SK-N-SH (cell line): ENCODE measurements around the gene FAM180B. TPM values are rescaled to one million over a fixed set of nuclear protein-coding genes. Genes with fewer than 3 reads are reported as not detected.

Source experiments
- CTCF ChIA-PET: fragments of 300-600, 350-600 bp; formaldehyde crosslinking; extraction: SDS; loops from one replicate; lab custom pipeline; 2021; lab: Yijun Ruan, JAX
- POLR2A ChIA-PET: fragments of 350-600 bp; sonication (Branson Sonifier 250); formaldehyde crosslinking; extraction: SDS; loops from one replicate; lab custom pipeline; 2020; ENCODE audit warnings: antibody characterized with exemption, inconsistent platforms; lab: Yijun Ruan, JAX
- DNase-seq: peaks from one replicate; pipeline ENCODE4 v3.0.0; 2012
- H2AFZ ChIP-seq: fragments of 200-600 bp; sonication (generic); 2 replicates; pipeline ENCODE4 v1.8.1; 2016; ENCODE audit warnings: antibody characterized with exemption, mild to moderate bottlenecking, low read depth
- H3F3A ChIP-seq: fragments of 200-600 bp; sonication (generic); replicated peaks from 2 replicates; pipeline ENCODE3; 2016; ENCODE audit warnings: antibody characterized with exemption, mild to moderate bottlenecking; ENCODE audit not compliant: insufficient read depth
- H3K27ac ChIP-seq, 2 experiments: fragments of 200-500 bp in 1 of 2; fragments of 200-600 bp in 1 of 2; sonication (Bioruptor generic) in 1 of 2; sonication (generic), shearing (Covaris generic) in 1 of 2; 2 replicates each; pipeline versions ENCODE4 v1.5.1 to v1.6.1; 2014 to 2016; ENCODE audit warnings: low read depth in 2 of 2, inconsistent platforms in 1 of 2, low read length in 1 of 2, mild to moderate bottlenecking in 1 of 2, mixed read lengths in 1 of 2
- H3K27me3 ChIP-seq: fragments of 200-600 bp; sonication (generic), shearing (Covaris generic); 2 replicates; pipeline ENCODE4 v1.6.1; 2016; ENCODE audit warnings: mixed run types; ENCODE audit not compliant: insufficient read depth
- H3K36me3 ChIP-seq, 2 experiments: fragments of 200-500 bp in 1 of 2; fragments of 200-600 bp in 1 of 2; sonication (Bioruptor generic) in 1 of 2; sonication (generic) in 1 of 2; replicated peaks in 1 of 2; 2 replicates each; pipeline versions ENCODE3 to v1.5.1; 2014 to 2016; ENCODE audit warnings: low read length in 1 of 2, mild to moderate bottlenecking in 1 of 2; ENCODE audit not compliant: insufficient read depth in 2 of 2, control insufficient read depth in 1 of 2
- H3K4me1 ChIP-seq, 2 experiments: fragments of 200-500 bp in 1 of 2; fragments of 200-600 bp in 1 of 2; sonication (Bioruptor generic) in 1 of 2; sonication (generic), shearing (Covaris generic) in 1 of 2; 2 replicates each; pipeline versions ENCODE4 v1.5.1 to v1.6.1; 2014 to 2016; ENCODE audit warnings: low read depth in 1 of 2, low read length in 1 of 2, mixed run types in 1 of 2; ENCODE audit not compliant: insufficient read depth in 2 of 2, control insufficient read depth in 1 of 2
- H3K4me2 ChIP-seq: fragments of 200-600 bp; sonication (generic), shearing (Covaris generic); 2 replicates; pipeline ENCODE4 v1.6.1; 2017; ENCODE audit warnings: mixed run types
- H3K4me3 ChIP-seq, 2 experiments: fragments of 200-500 bp in 1 of 2; fragments of 200-600 bp in 1 of 2; sonication (Bioruptor generic) in 1 of 2; sonication (generic), shearing (Covaris generic) in 1 of 2; 2 replicates each; pipeline versions ENCODE4 v1.5.1 to v1.8.1; 2014 to 2016; ENCODE audit warnings: low read depth in 2 of 2, inconsistent platforms in 1 of 2, low read length in 1 of 2, mild to moderate bottlenecking in 1 of 2, mixed read lengths in 1 of 2, moderate library complexity in 1 of 2
- H3K79me2 ChIP-seq: fragments of 200-600 bp; sonication (generic); 2 replicates; pipeline ENCODE4 v1.8.1; 2017; ENCODE audit warnings: mild to moderate bottlenecking; ENCODE audit not compliant: insufficient read depth
- H3K9ac ChIP-seq: fragments of 200-600 bp; sonication (generic); 2 replicates; pipeline ENCODE4 v1.6.1; 2017; ENCODE audit warnings: mixed run types
- H3K9me2 ChIP-seq: fragments of 200-600 bp; sonication (generic); 2 replicates; pipeline ENCODE4 v1.6.1; 2017; ENCODE audit warnings: mixed run types
- H3K9me3 ChIP-seq: fragments of 200-600 bp; sonication (generic); 2 replicates; pipeline ENCODE4 v1.6.1; 2017; ENCODE audit warnings: mixed run types, mild to moderate bottlenecking, moderate library complexity
- H4K20me1 ChIP-seq: fragments of 200-600 bp; sonication (generic); 2 replicates; pipeline ENCODE4 v1.6.1; 2017; ENCODE audit warnings: mild to moderate bottlenecking, mixed run types; ENCODE audit not compliant: insufficient read depth
- CHD2 ChIP-seq: fragments of 150-350 bp; IDR thresholded peaks from 2 replicates; pipeline ENCODE4 v1.6.1; 2018; ENCODE audit warnings: low read length; ENCODE audit not compliant: partially characterized antibody
- ELF1 ChIP-seq: IDR thresholded peaks from 2 replicates; pipeline ENCODE4 v1.4.0; 2012
- EZH2phosphoT487 ChIP-seq: fragments of 200-600 bp; sonication (generic); IDR thresholded peaks from 2 replicates; pipeline ENCODE4 v1.6.1; 2017; ENCODE audit warnings: low read depth, mixed run types, mild to moderate bottlenecking, antibody characterized with exemption, moderate library complexity, borderline replicate concordance
- FOXJ3 ChIP-seq: sonication (generic); formaldehyde crosslinking; IDR thresholded peaks from 2 replicates; pipeline ENCODE4 v1.5.1; 2020; ENCODE audit warnings: mild to moderate bottlenecking, missing genetic modification reagents
- GABPA ChIP-seq: IDR thresholded peaks from 2 replicates; pipeline ENCODE4 v1.4.0; 2012; ENCODE audit warnings: low read depth, mild to moderate bottlenecking
- JUND ChIP-seq: IDR thresholded peaks from 2 replicates; pipeline ENCODE4 v1.4.0; 2012
- MXI1 ChIP-seq: IDR thresholded peaks from 2 replicates; pipeline ENCODE4 v1.6.1; 2012; ENCODE audit warnings: mild to moderate bottlenecking, low read depth, low read length, improper control_type of control experiment
- RAD21 ChIP-seq: IDR thresholded peaks from 2 replicates; pipeline ENCODE4 v1.6.1; 2012; ENCODE audit warnings: mild to moderate bottlenecking, low read length
- RCOR1 ChIP-seq: fragments of 150-350 bp; IDR thresholded peaks from 2 replicates; pipeline ENCODE4 v1.6.1; 2017; ENCODE audit warnings: antibody characterized with exemption, low read length
- RFX5 ChIP-seq: IDR thresholded peaks from 2 replicates; pipeline ENCODE4 v1.6.1; 2012; ENCODE audit warnings: mild to moderate bottlenecking, improper control_type of control experiment, low read length
- SIN3A ChIP-seq: IDR thresholded peaks from 2 replicates; pipeline ENCODE4 v1.6.1; 2012; ENCODE audit warnings: low read depth, mild to moderate bottlenecking, low read length, moderate library complexity, borderline replicate concordance
- SMC3 ChIP-seq: IDR thresholded peaks from 2 replicates; pipeline ENCODE4 v1.6.1; 2012; ENCODE audit warnings: low read depth, low read length, improper control_type of control experiment
- TCF12 ChIP-seq: IDR thresholded peaks from 2 replicates; pipeline ENCODE4 v1.4.0; 2012
- TEAD4 ChIP-seq: IDR thresholded peaks from 2 replicates; pipeline ENCODE4 v1.4.0; 2012; ENCODE audit warnings: mild to moderate bottlenecking, borderline replicate concordance; ENCODE audit not compliant: insufficient read depth
- YY1 ChIP-seq: IDR thresholded peaks from 2 replicates; pipeline ENCODE4 v1.4.0; 2012; ENCODE audit warnings: low read depth, mild to moderate bottlenecking
- WGBS: methylation state at CpG from one replicate; pipeline ENCODE4 v1.1.6; 2017; ENCODE audit warnings: low lambda C conversion rate; 5-methylcytosine and 5-hydroxymethylcytosine counted together
- polyA plus RNA-seq, 3 experiments: library from polyadenylated mRNA; depleted of rRNA; stranded (reverse); fragments of >200 nt; gene quantifications; 2 replicates each; pipeline ENCODE4 v1.2.3, GENCODE V29; 2012
- TF ChIP-seq, protein P1 (sequence below): IDR thresholded peaks from 2 replicates; pipeline ENCODE4 v1.6.1; 2012; ENCODE audit warnings: mild to moderate bottlenecking, low read depth, low read length, moderate library complexity
- TF ChIP-seq, protein P2 (sequence below): fragments of 150-350 bp; IDR thresholded peaks from 2 replicates; pipeline ENCODE4 v1.6.1; 2016; ENCODE audit warnings: mild to moderate bottlenecking, low read depth, low read length

The FAM180B gene
- polyA plus RNA-seq, 1 of the 3 experiments (the other 2 are of a cell fraction), result not detected

DNA sequence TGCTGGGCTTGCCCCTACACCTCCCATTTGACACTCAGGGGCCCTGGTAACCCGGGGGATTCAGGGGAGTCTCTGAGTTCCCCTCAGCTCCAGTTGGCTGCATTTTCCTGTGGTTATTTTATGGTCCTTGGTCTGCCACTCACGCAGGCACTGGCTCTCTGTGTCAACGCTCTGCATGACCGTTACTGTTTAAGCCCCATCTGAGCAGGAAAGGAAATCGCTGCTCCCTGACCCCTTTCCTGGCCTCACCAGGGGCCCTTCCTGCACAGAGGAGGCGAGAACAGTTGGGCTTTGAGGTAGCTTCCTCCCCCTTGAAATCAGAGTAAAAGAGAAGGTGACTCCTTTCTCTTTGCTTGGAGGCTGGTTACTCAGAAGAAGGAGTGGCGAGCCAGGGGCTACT is 5.3 kb downstream of the FAM180B start:
- no peaks in the 10 kb centered on the region for H3F3A ChIP-seq

DNA sequence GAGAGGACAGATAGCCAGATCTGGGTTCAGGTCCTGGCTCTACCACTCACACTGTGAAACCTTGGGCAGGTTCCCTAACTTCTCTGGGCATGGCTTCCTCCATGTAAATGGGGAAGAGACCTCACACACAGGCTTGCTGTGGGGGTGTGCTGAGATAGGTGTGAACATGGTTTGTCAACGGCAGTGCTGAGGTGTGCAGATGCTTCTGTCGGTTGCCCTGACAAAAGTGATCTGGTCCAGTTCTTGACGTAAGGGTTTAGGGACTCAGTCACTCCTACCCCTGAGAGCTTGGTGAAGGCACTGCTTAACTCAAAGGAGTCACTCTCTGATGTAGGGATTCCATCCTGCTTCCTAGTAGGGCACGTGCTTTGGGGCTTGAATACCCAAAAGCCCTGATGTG is 5.8 kb downstream of the FAM180B start:
- Histone ChIP-seq H3K79me2 (no peaks in the 10 kb centered on the region), H4K20me1 (no peaks in the 10 kb centered on the region), H3K9me2 (no peaks in the 10 kb centered on the region), H3K4me3 (no peak overlapping the region), H3K27me3 (peaks cover 13% of the 10 kb centered on the region; the same call in 1 of the 2 replicates), H2AFZ (no peak overlapping the region), H3K36me3 (no peaks in the 10 kb centered on the region), H3K27ac (no peak overlapping the region), H3K9ac (no peak overlapping the region), H3K4me2 (no peak overlapping the region), H3K4me1 (peaks cover 0 to 9% of the 10 kb centered on the region in 2 experiments; a peak in 1 of 4 replicates), H3F3A (no peaks in the 10 kb centered on the region), H3K9me3 (no peaks in the 10 kb centered on the region)
- DNase-seq, result no peak
- 85% methylated on average over 4 of the region's 4 CpGs for whole genome bisulfite sequencing
- ChIA-PET CTCF (interaction anchor here (0.9 to 1.1 kb wide), 2 partner anchors 25 to 40 kb away, joined by 3 read pairs; no protein-coding TSS in a partner anchor), POLR2A (no interaction called here)
- TF ChIP-seq RCOR1 (no peak), RFX5 (no peak), CHD2 (no peak), RAD21 (no peak), FOXJ3 (CRISPR knock-in tag) (no peak), EZH2phosphoT487 (no peak), YY1 (no peak)
- TF ChIP-seq, protein P1, sequence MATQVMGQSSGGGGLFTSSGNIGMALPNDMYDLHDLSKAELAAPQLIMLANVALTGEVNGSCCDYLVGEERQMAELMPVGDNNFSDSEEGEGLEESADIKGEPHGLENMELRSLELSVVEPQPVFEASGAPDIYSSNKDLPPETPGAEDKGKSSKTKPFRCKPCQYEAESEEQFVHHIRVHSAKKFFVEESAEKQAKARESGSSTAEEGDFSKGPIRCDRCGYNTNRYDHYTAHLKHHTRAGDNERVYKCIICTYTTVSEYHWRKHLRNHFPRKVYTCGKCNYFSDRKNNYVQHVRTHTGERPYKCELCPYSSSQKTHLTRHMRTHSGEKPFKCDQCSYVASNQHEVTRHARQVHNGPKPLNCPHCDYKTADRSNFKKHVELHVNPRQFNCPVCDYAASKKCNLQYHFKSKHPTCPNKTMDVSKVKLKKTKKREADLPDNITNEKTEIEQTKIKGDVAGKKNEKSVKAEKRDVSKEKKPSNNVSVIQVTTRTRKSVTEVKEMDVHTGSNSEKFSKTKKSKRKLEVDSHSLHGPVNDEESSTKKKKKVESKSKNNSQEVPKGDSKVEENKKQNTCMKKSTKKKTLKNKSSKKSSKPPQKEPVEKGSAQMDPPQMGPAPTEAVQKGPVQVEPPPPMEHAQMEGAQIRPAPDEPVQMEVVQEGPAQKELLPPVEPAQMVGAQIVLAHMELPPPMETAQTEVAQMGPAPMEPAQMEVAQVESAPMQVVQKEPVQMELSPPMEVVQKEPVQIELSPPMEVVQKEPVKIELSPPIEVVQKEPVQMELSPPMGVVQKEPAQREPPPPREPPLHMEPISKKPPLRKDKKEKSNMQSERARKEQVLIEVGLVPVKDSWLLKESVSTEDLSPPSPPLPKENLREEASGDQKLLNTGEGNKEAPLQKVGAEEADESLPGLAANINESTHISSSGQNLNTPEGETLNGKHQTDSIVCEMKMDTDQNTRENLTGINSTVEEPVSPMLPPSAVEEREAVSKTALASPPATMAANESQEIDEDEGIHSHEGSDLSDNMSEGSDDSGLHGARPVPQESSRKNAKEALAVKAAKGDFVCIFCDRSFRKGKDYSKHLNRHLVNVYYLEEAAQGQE, result no peak
- TF ChIP-seq, protein P2, sequence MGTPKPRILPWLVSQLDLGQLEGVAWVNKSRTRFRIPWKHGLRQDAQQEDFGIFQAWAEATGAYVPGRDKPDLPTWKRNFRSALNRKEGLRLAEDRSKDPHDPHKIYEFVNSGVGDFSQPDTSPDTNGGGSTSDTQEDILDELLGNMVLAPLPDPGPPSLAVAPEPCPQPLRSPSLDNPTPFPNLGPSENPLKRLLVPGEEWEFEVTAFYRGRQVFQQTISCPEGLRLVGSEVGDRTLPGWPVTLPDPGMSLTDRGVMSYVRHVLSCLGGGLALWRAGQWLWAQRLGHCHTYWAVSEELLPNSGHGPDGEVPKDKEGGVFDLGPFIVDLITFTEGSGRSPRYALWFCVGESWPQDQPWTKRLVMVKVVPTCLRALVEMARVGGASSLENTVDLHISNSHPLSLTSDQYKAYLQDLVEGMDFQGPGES, result no peak

More for the DNA sequence above, 5.3 kb downstream of the FAM180B start:
- Histone ChIP-seq H3K9me2 (no peaks in the 10 kb centered on the region), H3K9me3 (no peaks in the 10 kb centered on the region), H3K4me1 (peaks cover 0 to 9% of the 10 kb centered on the region in 2 experiments; a peak in 1 of 4 replicates), H4K20me1 (no peaks in the 10 kb centered on the region), H3K4me2 (no peak overlapping the region), H3K9ac (no peak overlapping the region), H3K27ac (no peak overlapping the region), H3K4me3 (no peak overlapping the region), H3K27me3 (peaks cover 13% of the 10 kb centered on the region; the same call in 1 of the 2 replicates), H3K36me3 (no peaks in the 10 kb centered on the region), H3K79me2 (no peaks in the 10 kb centered on the region), H2AFZ (no peak overlapping the region)
- no peak for DNase-seq
- TF ChIP-seq ELF1 (no peak), TEAD4 (no peak), SIN3A (no peak), MXI1 (no peak), EZH2phosphoT487 (no peak), RFX5 (no peak), GABPA (no peak), FOXJ3 (CRISPR knock-in tag) (no peak), TCF12 (no peak), SMC3 (no peak), RAD21 (no peak), JUND (no peak)
- TF ChIP-seq, protein P1, result no peak
- TF ChIP-seq, protein P2, result no peak
- POLR2A ChIA-PET, result no interaction called here
- CTCF ChIA-PET, result interaction anchor here (1.1 kb wide), 1 partner anchor 26 kb away, joined by 3 read pairs; no protein-coding TSS in a partner anchor
- 77% methylated on average over 5 of the region's 7 CpGs for WGBS
